HG02884 (cell line): ENCODE data around the gene POT1.
A peak's percentile ranks its signal among the peaks of the same experiment; 100 is the strongest.
"Not testable (repeated sequence)": the region's sequence is repeated elsewhere in the genome, so short reads cannot be mapped to it uniquely, and the experiment has no call there.

ENCODE experiments used
- ATAC-seq: cut with Tn5 transposase; IDR thresholded peaks from one replicate; pipeline ENCODE4 v1.9.1; 2021; ENCODE audit warnings: mild to moderate bottlenecking, moderate library complexity; ENCODE audit not compliant: unreplicated experiment

Gene POT1

GRCh38 chr7:124929467-124930172 lies at the start of gene POT1:
Gene POT1 (minus strand): TSS chr7:124929825. CDS start chr7:124897173, 32,652 bp downstream.
- ATAC-seq, result peak; percentile 99

DNA sequence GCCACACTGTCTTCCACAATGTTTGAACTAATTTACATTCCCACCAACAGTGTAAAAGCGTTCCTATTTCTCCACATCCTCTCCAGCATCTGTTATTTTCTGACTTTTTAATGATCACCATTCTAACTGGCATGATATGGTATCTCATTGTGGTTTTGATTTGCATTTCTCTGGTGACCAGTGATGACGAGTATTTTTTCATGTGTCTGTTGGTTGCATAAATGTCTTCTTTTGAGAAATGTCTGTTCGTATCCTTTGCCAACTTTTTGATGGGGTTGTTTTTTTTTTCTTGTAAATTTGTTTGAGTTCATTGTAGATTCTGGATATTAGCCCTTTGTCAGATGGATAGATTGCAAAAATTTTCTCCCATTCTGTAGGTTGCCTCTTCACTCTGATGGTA lies 45.5 kb upstream of the POT1 start:
- not testable (repeated sequence) for ATAC-seq

DNA sequence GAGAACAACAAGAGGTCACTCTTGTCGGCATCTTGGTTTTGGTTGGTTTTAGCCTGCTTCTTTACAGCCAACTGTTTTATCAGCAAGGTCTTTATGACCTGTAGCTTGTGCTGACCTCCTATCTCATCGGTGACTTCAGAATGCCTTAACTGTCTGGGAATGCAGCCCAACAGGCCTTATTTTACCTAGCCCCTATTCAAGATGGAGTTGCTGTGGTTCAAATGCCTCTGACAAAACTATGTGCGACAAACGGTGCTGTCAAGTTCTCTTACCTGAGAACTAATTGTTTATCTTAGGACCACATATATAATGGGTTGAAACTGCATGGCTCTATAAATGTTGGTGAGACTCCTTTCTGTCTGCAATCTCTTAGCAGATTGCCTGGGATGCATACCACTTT lies 35.9 kb upstream of the POT1 start:
- ATAC-seq, result no peak

DNA sequence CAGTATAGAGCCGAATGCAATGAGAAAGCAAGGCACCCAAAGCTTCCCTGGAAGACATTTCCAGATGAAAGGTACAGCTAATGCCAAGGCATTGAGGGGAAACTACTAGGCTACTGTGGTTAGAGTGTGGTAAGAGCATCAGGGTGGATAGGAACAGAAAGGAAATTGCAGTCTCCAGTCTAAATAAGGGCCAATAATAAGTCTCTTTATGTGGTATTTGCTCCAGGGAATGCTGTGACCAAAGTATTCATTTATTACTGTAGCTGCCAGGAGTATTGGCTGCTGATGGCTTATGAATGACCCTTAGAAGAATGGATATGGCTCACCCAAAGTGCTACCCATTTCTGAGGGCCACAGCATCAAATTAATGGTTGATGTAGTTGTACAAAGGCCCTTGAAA lies 30.1 kb upstream of the POT1 start:
- ATAC-seq, result no peak

- ATAC-seq, result not testable (repeated sequence)
These were observed 28.3 kb upstream of the POT1 start for GRCh38 chr7:124957952-124958351.

DNA sequence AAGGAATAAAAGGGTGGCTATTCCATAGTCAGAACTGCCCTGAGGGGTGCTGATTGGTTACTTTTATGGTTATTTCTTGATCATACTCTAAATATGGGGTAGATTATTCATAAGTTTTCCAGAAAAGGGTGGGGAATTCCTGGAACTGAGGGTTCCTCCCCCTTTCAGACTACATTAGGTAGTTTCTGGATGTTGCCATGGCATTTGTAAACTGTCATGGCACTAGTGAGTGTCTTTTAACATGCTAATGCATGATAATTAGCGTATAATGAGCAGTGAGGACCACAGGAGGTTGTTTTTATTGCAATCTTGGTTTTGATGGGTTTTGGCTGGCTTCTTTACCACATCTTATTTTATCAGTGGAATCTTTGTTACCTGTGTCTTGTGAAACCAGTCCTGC lies 26.5 kb upstream of the POT1 start:
- ATAC-seq, result no peak

DNA sequence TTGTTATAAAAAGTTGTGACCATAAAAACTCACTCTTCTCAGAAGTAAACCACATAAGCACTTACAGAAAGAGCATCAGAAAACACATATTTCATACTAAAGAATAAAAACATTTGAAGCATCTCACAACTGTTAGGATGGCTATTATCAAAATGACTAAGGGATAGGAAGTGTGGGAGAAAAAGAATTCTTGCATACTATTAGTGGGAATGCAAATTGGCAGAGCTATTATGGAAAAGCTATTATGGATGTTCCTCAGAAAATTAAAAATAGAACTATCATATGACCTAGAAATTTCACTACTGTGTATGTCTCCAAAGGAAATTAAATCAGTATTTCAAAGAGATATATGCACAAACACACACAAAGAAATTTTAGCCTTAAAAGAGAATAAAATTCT lies 25.2 kb upstream of the POT1 start:
- ATAC-seq, result no peak

DNA sequence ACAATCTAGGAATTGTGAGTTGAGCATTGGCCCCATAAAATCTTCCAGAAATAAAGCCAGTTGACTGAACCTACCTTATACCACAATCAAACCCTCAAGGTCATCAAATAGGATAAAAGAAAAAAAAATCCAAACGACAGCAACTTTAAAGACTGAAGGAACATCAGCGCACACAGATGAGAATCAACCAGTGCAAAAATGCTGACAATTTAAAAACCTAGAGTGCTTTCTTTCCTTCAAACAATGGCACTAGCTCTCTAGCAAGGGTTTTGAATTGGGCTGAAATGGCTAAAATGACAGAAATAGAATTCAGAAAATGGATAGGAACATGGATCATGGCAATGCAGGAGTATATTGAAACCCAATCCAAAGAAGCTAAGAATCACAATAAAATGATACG lies 16.1 kb upstream of the POT1 start:
- ATAC-seq, result no peak

GRCh38 chr7:124943472-124943871 lies 13.8 kb upstream of the POT1 start:
- ATAC-seq, result no peak

DNA sequence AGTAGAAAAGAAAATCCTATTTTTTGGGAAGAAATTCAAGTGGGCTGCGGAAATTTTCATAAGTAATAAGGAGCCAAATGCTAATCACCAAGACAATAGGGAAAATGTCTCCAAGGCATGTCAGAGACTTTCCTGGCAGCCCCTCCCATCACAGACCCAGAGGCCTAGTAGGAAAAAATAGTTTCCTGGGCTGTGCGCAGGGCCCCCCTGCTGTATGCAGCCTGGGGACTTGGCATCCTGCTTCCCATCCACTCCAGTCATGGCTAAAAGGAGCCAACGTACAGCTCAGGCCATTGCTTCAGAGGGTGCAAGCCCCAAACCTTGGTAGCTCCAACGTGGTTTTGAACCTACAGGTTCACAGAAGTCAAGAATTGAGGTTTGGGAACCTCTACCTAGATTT lies 12.8 kb upstream of the POT1 start:
- no peak for ATAC-seq

DNA sequence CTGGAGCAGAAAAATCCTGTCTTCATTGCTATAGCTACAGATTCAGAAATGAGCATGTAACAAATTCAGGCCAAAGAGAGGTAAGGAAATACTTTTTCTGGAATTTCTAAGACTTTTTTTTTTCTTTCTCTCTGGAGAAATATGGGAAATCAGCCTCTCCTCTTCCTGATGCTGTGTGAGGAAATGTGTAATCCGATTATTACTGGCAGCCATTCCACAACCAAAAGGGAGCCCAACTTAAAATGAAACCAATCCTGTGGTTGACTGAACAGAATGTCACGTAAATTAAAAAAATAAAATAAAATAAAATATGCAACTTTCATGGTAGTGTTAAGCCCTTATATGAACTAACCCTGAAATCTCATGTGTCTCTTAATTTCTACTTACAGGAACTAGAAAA lies 10.7 kb upstream of the POT1 start:
- no peak for ATAC-seq

DNA sequence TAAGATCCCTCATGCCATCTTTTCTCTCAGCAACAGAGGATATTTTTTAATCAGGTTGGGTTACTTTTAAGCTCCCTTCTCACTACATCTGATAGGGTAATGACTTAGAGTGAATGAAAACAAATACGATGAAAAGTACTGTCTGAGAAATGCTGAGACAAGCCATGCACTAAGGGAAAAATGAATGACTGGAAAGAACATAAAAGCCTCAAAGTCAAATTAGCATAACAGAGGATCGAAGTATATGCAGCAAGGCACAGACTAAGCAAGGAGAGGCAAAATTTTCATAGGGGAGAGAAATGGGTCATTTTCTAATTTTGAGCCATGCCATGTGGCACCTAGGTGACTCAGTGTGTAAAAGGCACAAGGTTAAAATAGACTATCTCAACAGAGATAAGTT lies 8.5 kb upstream of the POT1 start:
- ATAC-seq, result no peak

GRCh38 chr7:124937076-124937475 lies 7.5 kb upstream of the POT1 start:
- no peak for ATAC-seq

- ATAC-seq, result no peak
These were observed 5.2 kb upstream of the POT1 start for GRCh38 chr7:124934841-124935240.

DNA sequence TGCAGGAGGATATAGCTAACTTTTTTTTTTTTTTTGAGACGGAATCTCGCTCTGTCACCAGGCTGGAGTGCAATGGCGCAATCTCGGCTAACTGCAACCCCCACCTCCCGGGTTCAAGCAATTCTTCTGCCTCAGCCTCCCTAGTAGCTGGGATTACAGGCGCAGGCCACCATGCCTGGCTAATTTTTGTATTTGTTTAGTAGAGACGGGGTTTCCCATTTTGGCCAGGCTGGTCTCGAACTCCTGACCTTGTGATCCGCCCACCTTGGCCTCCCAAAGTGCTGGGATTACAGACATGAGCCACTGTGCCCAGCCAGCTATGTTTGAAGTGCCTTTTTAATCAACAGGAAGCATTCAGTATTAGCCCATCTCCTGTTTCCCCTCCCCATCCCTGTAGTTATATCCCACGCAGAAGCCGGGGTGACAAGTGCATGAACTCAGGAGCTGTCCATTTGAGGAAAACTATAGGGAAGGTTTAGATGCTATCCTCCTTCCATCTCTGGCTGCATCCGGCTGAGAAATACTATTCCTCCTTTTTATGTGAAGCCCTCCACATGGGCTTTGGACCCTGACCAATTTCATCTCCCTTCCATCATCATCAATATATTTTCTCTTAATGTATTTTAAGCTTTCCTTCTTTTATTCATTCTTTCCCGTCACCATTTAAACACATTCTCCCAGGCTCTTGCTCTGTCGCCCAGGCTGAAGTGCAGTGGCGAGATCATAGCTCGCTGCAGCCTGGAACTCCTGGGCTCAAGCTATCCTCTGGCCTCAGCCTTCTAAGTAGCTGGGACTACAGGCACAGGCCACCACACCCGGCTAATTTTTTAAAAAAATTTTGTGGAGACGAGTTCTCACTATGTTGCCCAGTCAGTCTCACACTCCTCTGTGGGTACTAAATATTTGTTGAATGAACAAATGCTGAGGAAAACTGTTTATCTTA lies 1.3 kb upstream of the POT1 start:
- ATAC-seq, result no peak

GRCh38 chr7:124930173-124930623 lies 573 bp upstream of the POT1 start:
- ATAC-seq, result no peak

DNA sequence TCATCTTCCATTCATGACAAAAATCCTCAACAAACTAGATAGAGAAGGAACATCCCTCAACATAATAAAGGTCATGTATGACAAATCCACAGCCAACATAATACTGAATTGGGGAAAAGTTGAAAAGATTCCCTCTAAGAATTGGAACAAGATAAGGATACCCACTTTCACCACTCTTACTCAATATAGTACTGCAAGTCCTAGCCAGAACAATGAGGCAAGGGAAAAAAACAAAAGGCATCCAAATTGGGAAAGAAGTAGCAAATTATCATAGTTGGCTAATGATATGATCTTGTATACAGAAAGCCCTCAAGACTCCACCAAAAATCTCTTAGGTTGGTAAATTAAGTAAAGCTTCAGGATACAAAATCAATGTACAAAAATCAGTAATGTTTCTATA lies 4.7 kb downstream of the POT1 start:
- ATAC-seq, result no peak

DNA sequence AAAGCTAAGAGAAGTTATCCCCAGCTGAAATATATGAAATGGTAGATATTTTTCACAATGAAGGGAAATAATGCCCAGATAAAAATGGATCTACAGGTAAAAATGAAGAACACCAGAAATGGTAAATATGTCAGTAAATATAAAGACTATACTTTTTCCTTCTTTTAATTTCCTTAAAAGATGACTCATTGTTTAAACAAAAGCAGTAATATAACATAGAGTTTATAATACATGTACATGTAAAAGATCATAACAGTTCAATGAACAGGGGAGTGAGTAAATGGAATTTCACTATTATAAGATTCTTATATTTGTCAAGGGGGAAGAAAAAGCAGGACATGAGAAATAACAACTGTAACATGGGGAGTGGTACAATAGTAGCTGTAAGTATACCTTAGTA lies 7.4 kb downstream of the POT1 start:
- ATAC-seq, result no peak

GRCh38 chr7:124919841-124920240 lies 9.8 kb downstream of the POT1 start:
- no peak for ATAC-seq

DNA sequence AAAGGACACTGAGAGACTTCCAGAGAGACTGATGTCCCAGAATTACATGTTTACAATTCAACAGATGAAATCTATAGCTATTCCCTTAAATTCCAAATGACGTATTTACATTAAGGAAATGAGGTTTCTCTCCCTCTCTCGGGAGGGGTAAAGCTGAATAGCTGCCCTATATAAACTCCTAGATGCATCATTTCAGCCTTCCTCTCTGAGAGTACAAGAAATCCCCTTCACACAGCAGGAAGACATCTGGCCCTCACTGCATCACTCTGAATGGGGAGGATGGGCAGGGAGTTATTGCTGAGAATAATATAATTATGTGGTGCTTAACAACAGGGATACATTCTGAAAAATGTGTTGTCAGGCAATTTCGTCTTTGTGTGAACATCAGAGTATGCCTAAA lies 11.0 kb downstream of the POT1 start:
- ATAC-seq, result peak; percentile 76

DNA sequence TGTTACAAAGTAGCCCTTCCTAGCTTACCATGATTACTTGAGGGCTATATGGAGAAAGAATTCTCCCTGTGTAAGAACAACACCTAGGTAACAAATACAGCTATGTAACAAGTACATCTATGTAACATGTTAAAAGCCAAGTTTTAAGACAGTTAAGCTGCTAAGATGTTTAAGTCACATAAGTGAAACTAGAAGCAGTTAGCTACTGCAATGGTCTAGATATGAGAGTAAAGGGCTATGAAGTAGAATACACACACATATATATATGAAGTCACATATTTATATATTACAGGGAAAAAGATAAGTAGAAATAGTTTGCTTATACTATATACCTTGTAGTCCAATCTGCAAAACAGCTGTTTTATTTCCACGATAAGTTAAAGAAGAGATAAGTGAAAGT lies 14.4 kb downstream of the POT1 start:
- peak; percentile 49 for ATAC-seq

DNA sequence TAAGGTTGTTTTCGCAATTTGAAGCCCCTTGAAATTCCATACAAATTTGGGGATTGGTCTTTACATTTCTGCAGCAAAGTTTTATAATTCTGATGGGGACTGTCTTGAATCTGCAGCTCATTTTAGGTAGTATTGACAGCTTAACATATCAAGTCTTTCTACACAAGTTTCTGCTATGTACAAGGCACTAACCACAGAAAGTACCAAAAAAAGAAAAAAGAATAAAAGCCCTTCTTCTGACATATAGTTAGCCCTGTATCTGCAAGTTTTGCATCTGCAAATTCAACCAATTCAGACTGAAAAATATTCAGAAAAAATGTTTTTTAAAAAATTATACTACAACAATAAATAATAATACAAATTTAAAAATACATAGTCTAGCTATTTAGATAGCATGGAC lies 15.3 kb downstream of the POT1 start:
- ATAC-seq, result peak; percentile 43
